DMS114 treated with DMSO at 0.1 percent for 48 hours (cell line): ENCODE data around the gene TADA2A.
"Not testable (repeated sequence)": the region's sequence is repeated elsewhere in the genome, so short reads cannot be mapped to it uniquely, and the experiment has no call there.

Source experiments
- DNase-seq: peaks from one replicate; lab custom pipeline; 2025; ENCODE audit not compliant: unreplicated experiment; lab: John Stamatoyannopoulos, UW

Gene TADA2A

GRCh38 chr17:37490638-37491614, 84.2 kb downstream of the TADA2A start:
- no peak for DNase-seq

GRCh38 chr17:37492167-37492566, 85.5 kb downstream of the TADA2A start:
- DNase-seq, result no peak

GRCh38 chr17:37493249-37494027, 86.8 kb downstream of the TADA2A start:
- no peak for DNase-seq

GRCh38 chr17:37494401-37494831, 87.7 kb downstream of the TADA2A start:
- no peak for DNase-seq

GRCh38 chr17:37494971-37495370, 88.3 kb downstream of the TADA2A start:
- no peak for DNase-seq

GRCh38 chr17:37500378-37500777, 93.7 kb downstream of the TADA2A start:
- DNase-seq, result no peak

GRCh38 chr17:37502009-37502936, 95.6 kb downstream of the TADA2A start:
- no peak for DNase-seq

GRCh38 chr17:37503148-37503547, 96.5 kb downstream of the TADA2A start:
- DNase-seq, result no peak

GRCh38 chr17:37505333-37505732, 98.6 kb downstream of the TADA2A start:
- no peak for DNase-seq

GRCh38 chr17:37506678-37507077, 100.0 kb downstream of the TADA2A start:
- DNase-seq, result no peak

- no peak for DNase-seq
Observed at GRCh38 chr17:37507111-37507510, 100.4 kb downstream of the TADA2A start.

GRCh38 chr17:37510056-37510455, 103.4 kb downstream of the TADA2A start:
- no peak for DNase-seq

GRCh38 chr17:37511642-37512041, 105.0 kb downstream of the TADA2A start:
- DNase-seq, result not testable (repeated sequence)

GRCh38 chr17:37512442-37513068, 105.9 kb downstream of the TADA2A start:
- no peak for DNase-seq

- no peak for DNase-seq
Observed at GRCh38 chr17:37513711-37514110, 107.0 kb downstream of the TADA2A start.

- no peak for DNase-seq
Observed at GRCh38 chr17:37516127-37516571, 109.5 kb downstream of the TADA2A start.

GRCh38 chr17:37517881-37518280, 111.2 kb downstream of the TADA2A start:
- no peak for DNase-seq

GRCh38 chr17:37518826-37519225, 112.1 kb downstream of the TADA2A start:
- DNase-seq, result no peak

GRCh38 chr17:37519251-37519985, 112.7 kb downstream of the TADA2A start:
- no peak for DNase-seq

- no peak for DNase-seq
Observed at GRCh38 chr17:37520174-37520573, 113.5 kb downstream of the TADA2A start.
